K562 (cell line): ENCODE data around the gene MKRN2OS. TPM values are rescaled to one million over a fixed set of nuclear protein-coding genes. Genes with fewer than 3 reads are reported as not detected.

Source experiments
- C11orf30 ChIP-seq: fragments of 450-650 bp; IDR thresholded peaks from 2 replicates; pipeline ENCODE4 v1.6.1; 2016; ENCODE audit warnings: low read depth, mild to moderate bottlenecking
- CREM ChIP-seq: IDR thresholded peaks from 2 replicates; pipeline ENCODE4 v1.6.1; 2014; ENCODE audit warnings: antibody characterized with exemption, low read depth
- ESRRA ChIP-seq: fragments of 450-650 bp; IDR thresholded peaks from 2 replicates; pipeline ENCODE4 v1.6.1; 2014; ENCODE audit warnings: low read depth, mild to moderate bottlenecking, moderate library complexity, borderline replicate concordance
- FOXJ2 ChIP-seq: fragments of 200-800 bp; sonication (Bioruptor generic); IDR thresholded peaks from 2 replicates; pipeline ENCODE4 v1.6.1; 2016; ENCODE audit warnings: missing genetic modification characterization, missing compliant biosample characterization
- MYC ChIP-seq, 2 experiments: fragments of 250-450 bp in 1 of 2; sonication (Bioruptor Pico) in 1 of 2; IDR thresholded peaks; 2 replicates each; pipeline versions ENCODE4 v1.5.1 to v1.6.1; 2012 to 2021; ENCODE audit warnings: low read depth in 2 of 2, borderline replicate concordance in 1 of 2, improper control_type of control experiment in 1 of 2, low read length in 1 of 2, mild to moderate bottlenecking in 1 of 2, moderate library complexity in 1 of 2
- PHB ChIP-seq: fragments of 250-450 bp; sonication (Bioruptor Pico); IDR thresholded peaks from 2 replicates; pipeline ENCODE4 v1.5.0; 2021
- POLR2B ChIP-seq: fragments of 450-650 bp; IDR thresholded peaks from 2 replicates; pipeline ENCODE4 v1.6.1; 2018; ENCODE audit warnings: low read depth; ENCODE audit not compliant: partially characterized antibody
- PTBP1 ChIP-seq: fragments of 200-400 bp; formaldehyde crosslinking; IDR thresholded peaks from 2 replicates; pipeline ENCODE4 v1.6.1; 2017; ENCODE audit warnings: low read depth, low read length
- SMARCE1 ChIP-seq: fragments of 450-650 bp; IDR thresholded peaks from 2 replicates; pipeline ENCODE4 v1.7.1; 2016; ENCODE audit warnings: mild to moderate bottlenecking
- ZNF778 ChIP-seq: fragments of 450-650 bp; formaldehyde crosslinking; IDR thresholded peaks from 2 replicates; pipeline ENCODE4 v1.4.0; 2020; ENCODE audit warnings: mild to moderate bottlenecking, moderate library complexity
- polyA plus RNA-seq, 8 experiments: library from polyadenylated mRNA; depleted of rRNA in 4 of 8; stranded (reverse) in 5 of 8; unstranded in 3 of 8; fragments of >200 nt; fragmentation: Nextera tagmentation in 2 of 8; fragmentation: Illumina TruSeq in 1 of 8; extraction: Ambion mirVana in 2 of 8; extraction: Trizol in 1 of 8; gene quantifications; 2 replicates each; pipeline versions ENCODE4 v1.2.1 to v1.2.3, GENCODE V29; 2011 to 2014; ENCODE audit warnings: inconsistent platforms in 1 of 8, missing spikeins in 1 of 8
- total RNA-seq, 7 experiments: library from RNA; depleted of rRNA in 6 of 7; stranded (reverse); fragments of >200 nt in 6 of 7; fragmentation: Illumina TruSeq in 2 of 7; extraction: Trizol in 2 of 7; gene quantifications; 2 replicates each; pipeline versions ENCODE4 v1.2.1 to v1.2.3, GENCODE V29; 2011 to 2021; ENCODE audit warnings: low replicate concordance in 1 of 7
- TF ChIP-seq, protein P1 (sequence below), 2 experiments: fragments of 450-650 bp; formaldehyde crosslinking in 1 of 2; IDR thresholded peaks; 2 replicates each; pipeline versions ENCODE4 v1.4.0 to v1.6.1; 2014 to 2020; ENCODE audit warnings: mild to moderate bottlenecking in 2 of 2, borderline replicate concordance in 1 of 2, low read depth in 1 of 2
- TF ChIP-seq, protein P2 (sequence below): fragments of 450-650 bp; IDR thresholded peaks from 2 replicates; pipeline ENCODE4 v1.6.1; 2017; ENCODE audit warnings: mild to moderate bottlenecking, moderate library complexity
- TF ChIP-seq, protein P3 (sequence below): fragments of 450-650 bp; IDR thresholded peaks from 2 replicates; pipeline ENCODE4 v1.6.1; 2016

Gene MKRN2OS
- total and polyA plus RNA-seq, 9 of the 15 experiments (the other 6 are each of a cell fraction or from before 2014, with no cell fraction given): 0.11 to 0.27 (median 0.17) TPM; not detected in 6

DNA sequence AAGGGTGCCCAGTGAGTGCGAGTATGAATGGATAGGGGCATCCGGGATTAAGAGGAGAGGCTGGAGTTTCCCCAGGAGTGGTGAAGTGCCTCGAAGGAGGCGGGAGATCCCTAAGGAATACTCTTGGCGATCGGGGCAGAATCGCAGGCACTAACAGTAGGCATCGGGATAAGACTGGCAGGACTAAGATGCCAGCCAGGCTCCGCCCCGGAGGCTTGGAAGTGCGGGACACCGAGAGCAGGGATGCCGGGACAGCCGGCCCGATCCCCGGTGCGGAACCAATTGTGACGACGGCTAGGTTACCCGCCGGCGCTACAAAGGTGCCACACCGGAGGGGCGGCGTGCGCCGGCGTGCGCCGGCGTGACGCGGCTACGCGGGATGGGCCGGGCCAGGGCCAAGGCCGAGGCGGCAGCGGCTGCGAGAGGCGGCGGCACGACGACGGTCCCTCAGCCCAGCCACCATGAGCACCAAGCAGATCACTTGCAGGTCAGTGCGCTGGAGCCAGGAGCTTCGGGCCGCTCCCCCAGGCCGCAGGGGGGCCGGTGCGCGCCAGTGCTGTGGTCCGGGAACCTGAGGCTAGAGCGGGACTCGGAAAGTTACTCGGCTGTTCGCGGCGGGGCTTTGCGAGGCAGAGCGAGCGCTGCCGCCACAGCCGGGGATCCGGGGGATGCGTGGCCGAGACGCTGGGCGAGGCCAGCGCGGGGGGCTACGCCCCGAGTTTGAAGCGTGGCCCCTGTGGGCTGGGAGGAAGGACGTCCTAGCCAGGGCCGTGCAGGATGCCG lies 11.6 kb upstream of the MKRN2OS start, which contains the start of gene MKRN2 (continued):
- TF ChIP-seq, protein P1, sequence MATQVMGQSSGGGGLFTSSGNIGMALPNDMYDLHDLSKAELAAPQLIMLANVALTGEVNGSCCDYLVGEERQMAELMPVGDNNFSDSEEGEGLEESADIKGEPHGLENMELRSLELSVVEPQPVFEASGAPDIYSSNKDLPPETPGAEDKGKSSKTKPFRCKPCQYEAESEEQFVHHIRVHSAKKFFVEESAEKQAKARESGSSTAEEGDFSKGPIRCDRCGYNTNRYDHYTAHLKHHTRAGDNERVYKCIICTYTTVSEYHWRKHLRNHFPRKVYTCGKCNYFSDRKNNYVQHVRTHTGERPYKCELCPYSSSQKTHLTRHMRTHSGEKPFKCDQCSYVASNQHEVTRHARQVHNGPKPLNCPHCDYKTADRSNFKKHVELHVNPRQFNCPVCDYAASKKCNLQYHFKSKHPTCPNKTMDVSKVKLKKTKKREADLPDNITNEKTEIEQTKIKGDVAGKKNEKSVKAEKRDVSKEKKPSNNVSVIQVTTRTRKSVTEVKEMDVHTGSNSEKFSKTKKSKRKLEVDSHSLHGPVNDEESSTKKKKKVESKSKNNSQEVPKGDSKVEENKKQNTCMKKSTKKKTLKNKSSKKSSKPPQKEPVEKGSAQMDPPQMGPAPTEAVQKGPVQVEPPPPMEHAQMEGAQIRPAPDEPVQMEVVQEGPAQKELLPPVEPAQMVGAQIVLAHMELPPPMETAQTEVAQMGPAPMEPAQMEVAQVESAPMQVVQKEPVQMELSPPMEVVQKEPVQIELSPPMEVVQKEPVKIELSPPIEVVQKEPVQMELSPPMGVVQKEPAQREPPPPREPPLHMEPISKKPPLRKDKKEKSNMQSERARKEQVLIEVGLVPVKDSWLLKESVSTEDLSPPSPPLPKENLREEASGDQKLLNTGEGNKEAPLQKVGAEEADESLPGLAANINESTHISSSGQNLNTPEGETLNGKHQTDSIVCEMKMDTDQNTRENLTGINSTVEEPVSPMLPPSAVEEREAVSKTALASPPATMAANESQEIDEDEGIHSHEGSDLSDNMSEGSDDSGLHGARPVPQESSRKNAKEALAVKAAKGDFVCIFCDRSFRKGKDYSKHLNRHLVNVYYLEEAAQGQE (IDR thresholded peaks at IDR 0.05; ENCODE audit: borderline replicate concordance): peak; percentile 98
- TF ChIP-seq, protein P1 (CRISPR knock-in tag; IDR thresholded peaks at IDR 0.05; ENCODE audit: low read depth): peak; percentile 67; the same call in 1 of the 2 replicates
- TF ChIP-seq, protein P2, sequence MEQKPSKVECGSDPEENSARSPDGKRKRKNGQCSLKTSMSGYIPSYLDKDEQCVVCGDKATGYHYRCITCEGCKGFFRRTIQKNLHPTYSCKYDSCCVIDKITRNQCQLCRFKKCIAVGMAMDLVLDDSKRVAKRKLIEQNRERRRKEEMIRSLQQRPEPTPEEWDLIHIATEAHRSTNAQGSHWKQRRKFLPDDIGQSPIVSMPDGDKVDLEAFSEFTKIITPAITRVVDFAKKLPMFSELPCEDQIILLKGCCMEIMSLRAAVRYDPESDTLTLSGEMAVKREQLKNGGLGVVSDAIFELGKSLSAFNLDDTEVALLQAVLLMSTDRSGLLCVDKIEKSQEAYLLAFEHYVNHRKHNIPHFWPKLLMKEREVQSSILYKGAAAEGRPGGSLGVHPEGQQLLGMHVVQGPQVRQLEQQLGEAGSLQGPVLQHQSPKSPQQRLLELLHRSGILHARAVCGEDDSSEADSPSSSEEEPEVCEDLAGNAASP: no peak
- TF ChIP-seq PTBP1: 0 out of 2 replicates have a peak, but pooled peaks have one; percentile 26
- TF ChIP-seq C11orf30: peak; percentile 80
- TF ChIP-seq SMARCE1: no peak
- no peak for TF ChIP-seq ZNF778 (CRISPR knock-in tag)
- TF ChIP-seq, protein P3, sequence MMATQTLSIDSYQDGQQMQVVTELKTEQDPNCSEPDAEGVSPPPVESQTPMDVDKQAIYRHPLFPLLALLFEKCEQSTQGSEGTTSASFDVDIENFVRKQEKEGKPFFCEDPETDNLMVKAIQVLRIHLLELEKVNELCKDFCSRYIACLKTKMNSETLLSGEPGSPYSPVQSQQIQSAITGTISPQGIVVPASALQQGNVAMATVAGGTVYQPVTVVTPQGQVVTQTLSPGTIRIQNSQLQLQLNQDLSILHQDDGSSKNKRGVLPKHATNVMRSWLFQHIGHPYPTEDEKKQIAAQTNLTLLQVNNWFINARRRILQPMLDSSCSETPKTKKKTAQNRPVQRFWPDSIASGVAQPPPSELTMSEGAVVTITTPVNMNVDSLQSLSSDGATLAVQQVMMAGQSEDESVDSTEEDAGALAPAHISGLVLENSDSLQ: no peak
- TF ChIP-seq CREM: peak; percentile 89
- TF ChIP-seq ESRRA: peak; percentile 82
- TF ChIP-seq POLR2B: peak; percentile 94
- peak; percentile 10 for TF ChIP-seq PHB (CRISPR knock-in tag)
- no peak for TF ChIP-seq FOXJ2
- peak; percentile 92 for TF ChIP-seq MYC (IDR thresholded peaks at IDR 0.05; ENCODE audit: low read depth, low read length)
- peak; percentile 38; the same call in 1 of the 2 replicates for TF ChIP-seq MYC (CRISPR knock-in tag; IDR thresholded peaks at IDR 0.05; ENCODE audit: borderline replicate concordance, low read depth)
